NCI-H82 (cell line): ENCODE measurements around the gene BOD1L1.

Source experiments
- DNase-seq: peaks from one replicate; lab custom pipeline; 2025; lab: John Stamatoyannopoulos, UW

Gene BOD1L1

DNA sequence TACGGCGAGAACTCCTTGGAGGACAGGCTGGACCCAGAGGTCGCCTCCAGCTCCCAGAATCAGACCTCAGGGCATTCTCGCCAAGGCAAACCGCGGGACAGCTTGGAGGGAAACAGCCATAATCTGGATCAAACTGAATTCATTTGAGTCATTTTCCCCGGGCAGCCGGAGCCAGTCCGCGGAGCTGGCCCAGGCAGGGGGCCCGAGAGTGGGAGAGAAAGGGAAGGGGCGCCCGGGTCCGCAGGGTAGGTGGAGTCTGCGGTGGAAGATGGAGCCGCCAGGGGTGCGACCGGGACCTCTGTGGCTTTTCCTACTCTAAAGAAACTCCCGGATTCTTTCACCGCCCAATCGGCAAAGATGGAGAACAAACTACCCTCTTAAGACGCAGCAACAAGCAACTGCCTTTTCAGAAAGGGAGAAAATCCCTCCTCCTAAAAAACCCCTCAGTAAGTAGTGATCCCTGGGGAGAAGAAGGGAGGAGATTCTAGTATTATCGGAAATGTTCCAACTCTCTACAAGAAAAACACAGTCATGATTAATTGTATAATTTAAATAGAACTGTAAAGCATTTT lies 88.4 kb downstream of the BOD1L1 start:
- no peak for DNase-seq

DNA sequence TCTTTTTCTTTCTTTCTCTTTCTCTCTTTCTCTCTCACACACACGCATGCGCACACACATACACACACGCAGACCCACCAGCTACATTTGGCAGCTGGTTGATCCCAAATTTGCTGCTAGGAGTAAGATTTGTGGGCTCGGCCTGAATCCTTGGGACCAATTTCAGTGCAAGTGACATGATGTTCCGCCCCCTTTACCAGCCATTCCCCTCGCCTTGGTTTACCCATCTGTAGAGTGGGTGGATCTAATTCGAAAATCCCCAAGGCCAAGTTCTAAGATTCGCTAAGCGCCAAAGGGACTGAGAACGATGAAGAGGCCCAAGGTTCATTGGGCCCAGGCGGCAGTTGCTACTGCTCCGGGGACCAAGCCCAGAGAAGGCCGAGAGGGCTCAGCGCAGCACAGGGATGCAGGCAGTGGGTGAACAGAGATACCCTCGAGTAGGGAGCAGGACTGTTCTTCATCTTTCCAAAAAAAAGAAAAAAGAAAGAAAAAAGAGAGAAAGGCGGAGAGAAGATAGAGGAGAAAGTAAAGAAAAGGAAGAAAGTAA lies 89.0 kb downstream of the BOD1L1 start:
- no peak for DNase-seq

- no peak for DNase-seq
Observed at GRCh38 chr4:13537832-13538177, 89.7 kb downstream of the BOD1L1 start.

- DNase-seq = no peak
Observed at GRCh38 chr4:13537011-13537831, 90.3 kb downstream of the BOD1L1 start.

DNA sequence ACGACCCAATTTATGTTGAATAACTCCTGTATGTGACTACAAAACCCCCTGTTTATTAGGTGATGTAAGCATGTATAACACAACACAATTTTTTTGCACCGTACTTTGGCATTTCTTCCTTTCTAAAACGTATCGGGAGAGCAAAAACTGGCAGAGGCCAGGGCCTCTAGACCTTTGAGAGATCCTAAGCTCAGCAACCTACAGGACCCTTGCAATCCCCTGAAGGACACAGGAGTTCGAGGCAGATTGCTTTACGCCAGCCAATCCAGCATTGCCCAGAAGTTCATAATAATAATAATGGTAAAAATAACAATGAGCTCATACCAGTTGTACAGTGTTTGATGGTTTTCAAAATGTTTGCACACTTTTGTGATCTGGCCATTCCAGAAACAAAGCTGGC lies 90.9 kb downstream of the BOD1L1 start:
- DNase-seq = no peak

DNA sequence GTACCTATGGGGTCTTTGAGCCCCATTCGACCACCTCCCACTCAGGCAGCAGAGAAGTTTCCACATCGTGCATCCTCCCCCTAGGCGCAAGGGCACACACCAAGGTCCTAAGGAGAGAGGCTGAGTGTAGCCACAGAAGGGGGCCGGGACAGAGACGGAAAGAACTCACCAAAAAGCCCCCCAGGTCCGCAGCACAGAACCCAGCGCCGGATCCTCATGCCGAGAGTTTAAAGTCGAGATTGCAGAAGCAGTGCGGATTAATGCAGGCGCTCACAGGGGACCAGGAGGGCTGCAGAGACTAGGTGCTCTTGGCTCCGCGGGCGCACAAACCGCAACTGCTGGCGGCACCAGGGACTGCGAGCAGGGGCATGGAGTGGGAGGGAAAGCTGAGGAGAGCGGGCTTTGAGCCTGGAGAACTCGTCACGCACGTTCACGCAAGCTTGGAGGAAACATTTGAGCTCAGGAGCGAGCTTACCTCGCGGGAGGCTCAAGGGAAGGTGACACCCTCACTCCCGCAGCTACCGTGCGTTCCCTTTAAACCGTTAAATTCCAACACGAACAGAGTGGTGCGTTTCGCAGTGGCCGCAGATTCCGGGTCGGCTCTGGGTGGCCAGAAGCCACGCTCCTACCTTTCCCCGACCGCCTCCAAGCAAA lies 91.7 kb downstream of the BOD1L1 start:
- peak; percentile 43 for DNase-seq

DNA sequence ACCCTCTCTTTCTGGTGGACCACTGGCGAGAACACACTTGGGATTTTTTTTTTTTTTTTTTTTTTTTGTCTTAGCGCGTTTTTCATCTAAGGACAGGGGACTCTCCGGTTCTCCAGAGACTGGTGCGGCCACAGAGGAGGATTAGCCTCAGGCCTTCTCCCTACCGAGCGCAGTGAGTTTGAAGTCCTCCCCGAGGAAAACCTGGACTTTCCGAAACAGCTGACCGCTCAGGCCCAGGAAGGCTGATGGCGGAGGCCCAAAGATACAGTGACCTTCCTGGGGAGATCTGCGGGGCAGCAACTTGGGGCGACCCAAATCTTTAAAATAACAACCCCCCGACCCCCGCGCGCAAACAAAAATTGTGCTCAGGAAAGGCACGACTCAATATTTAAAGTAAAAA lies 92.4 kb downstream of the BOD1L1 start:
- peak; percentile 35 for DNase-seq

DNA sequence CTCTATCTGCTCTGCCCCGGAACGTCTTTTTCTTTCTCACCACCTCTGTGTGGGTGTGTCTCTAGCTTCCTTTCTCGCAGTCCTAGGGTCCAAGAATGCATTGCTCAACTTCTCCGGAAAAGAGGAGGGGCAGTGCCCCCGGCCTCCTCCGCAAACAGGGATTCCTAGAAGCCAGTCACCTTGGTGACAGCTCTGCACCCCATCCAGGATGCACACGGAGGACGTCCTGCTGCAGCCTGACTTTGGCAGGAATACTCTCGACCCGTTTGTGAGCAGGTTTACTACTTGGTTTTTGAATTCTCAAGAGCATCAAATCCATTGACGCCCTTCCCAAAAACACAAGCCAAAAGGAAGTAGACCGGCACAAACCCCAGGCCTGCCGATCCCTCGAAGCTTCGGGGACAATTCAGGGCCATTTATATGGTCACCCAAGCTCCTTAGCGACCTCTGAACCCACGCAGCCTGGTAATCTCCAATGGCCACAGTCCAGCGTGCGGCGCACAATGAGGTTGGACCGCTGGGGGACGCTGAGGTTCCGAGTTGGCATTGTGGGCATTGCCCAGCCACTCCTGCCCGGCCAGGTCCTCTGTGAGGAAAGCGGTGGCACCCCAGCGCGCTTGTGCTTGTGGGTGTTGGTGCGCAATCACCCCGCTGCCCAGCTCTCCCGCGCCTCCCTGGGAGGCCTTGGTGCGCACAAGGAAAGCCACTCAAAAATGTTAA lies 93.0 kb downstream of the BOD1L1 start:
- DNase-seq = no peak

DNA sequence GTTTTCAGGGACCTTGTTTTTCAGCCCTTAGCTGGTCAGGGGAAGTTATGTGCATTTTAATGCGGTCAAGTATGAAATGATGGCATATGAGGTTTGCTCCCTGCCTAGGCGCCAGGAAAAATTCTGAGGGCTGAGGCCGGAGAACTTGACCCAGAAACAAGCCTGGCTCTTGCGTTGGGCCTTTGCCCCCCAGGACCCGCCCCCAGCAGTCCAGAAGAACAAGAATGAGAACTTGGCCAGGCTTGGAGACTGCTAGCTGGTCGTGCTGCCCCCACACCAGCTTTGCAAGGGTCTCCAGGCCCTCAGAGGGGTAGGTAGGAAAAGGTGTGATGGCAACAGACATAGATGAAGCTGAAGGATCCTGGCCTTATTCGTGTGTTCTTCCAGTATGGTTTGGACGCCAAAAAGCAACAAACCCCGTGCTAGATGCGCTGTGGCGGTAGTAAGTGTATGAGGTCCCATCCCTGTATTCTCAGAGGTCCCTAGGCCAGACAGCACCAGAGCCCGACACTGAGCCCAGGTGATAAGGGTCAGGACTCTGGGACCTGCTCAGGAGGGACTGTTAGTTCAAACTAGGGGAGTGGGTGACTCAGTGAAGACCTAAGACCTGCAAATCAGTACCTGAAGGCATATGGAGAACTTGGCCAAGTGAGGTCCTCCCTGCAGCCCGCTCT lies 93.7 kb downstream of the BOD1L1 start:
- DNase-seq = no peak

DNA sequence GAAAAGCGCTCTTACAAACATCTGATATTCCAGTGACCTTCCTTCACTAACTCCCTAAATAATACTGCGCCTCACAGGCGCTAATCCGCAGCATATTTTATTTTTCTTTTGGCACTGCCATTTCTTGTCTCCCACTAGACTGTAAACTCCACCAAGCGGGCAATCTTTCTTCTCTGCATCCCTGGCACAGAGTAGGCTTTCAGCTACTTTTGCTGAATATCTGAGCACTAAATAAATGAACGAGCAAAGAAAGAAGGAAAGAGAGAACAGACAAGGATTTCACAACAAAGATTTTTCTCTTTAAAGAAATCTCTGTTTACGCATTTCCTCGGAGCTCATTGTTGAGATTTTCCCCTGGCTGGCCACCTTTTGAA lies 95.9 kb downstream of the BOD1L1 start:
- DNase-seq = no peak

DNA sequence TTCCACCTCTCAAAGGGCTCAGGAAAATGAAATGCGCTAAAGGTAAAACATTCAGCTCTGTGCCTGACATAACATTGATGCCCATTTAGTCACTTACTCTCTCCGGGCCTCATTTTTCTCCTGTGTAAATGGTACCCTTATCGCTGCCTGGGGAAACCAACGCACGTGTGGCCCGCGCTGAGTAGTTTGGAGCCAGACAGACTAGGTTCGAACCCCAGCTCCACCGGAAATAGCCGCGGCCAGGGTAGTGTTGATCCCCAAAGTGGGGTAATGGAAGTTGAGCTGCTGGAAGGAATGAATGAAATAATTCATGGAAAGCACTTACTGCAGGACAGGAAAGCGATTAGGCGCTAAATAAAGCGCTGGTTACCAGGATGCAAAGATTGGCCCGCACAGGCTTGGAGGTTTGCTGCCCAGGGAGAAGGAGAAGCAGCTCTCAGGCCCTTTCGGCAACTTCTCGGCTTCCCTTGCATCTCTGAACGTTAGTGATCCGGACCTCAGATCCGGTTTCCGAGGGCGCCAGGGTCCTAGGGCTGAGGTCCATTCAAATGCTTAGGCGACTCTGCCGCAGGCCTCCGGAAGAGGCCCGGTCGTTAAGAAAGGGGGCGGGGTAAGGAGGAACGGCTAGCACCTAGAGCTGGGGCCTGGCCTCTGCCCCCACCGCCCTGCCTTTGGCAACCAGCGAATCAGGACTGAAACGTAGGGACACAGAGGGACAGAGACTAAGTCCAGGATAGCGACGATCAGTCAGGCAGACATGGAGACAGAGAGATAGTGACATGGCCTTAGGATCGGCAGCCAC lies 96.5 kb downstream of the BOD1L1 start:
- DNase-seq = no peak

DNA sequence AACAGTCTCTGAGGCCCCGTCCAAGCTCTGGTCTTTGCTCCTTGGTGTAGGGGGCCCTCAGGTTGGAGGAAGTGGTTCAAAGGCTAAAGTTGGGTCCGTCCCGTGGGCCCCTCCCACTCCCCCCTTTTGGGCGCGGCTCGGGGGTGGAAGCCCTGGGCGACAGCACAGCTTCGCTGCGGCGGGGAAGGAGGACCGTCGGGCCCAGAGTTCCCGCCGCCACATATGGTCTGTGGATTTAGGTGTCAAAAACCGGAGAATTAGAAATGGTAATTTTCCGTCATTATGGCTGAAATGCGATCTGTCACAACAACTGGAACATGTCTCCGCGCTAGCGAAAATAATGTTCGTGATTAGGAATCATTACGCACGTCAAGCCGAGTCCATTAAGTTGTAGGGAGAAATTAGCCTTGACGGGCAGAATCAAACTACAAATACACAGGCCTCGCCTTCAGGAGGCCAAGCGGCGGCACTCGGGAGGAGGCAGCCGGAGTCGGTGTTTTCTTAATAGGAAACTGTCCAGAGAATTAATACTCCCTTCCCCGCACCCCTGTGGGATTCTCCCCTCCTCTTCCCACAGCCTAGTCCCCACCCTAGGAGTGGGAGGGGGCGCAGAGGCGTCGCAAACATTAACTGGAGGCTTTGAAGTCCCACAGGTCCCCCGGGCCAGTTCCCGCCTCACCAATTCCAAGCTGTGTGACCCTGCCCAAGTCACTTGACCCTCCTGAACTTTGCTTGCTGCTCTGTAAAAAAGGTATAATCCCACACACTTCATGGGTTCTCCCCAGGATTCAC lies 98.2 kb downstream of the BOD1L1 start:
- DNase-seq = no peak

- DNase-seq = no peak
Observed at GRCh38 chr4:13528821-13529127, 98.8 kb downstream of the BOD1L1 start.

GRCh38 chr4:13527981-13528820 lies 99.3 kb downstream of the BOD1L1 start:
- DNase-seq = no peak

- no peak for DNase-seq
Observed at GRCh38 chr4:13527192-13527980, 100.1 kb downstream of the BOD1L1 start.

DNA sequence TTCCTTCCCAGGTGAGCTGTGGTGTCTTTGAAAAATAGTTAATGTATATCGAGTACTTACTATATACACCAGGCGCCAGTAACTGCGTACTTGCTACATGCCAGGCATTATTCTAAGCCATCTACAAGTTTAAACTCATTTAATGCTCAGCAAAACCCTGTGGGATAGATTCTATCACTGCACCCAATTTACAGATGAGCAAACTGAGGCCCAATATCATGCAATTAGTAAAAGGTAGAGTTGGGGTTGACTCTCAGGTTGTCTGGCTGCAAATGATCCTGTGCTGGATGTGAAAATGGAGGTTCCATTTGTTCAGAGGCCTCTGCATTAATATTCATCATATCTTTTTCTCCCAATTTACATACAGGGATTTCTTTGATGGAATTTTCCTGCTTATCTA lies 100.9 kb downstream of the BOD1L1 start:
- no peak for DNase-seq

GRCh38 chr4:13525606-13526281 lies 101.8 kb downstream of the BOD1L1 start:
- no peak for DNase-seq
